DMS153 treated with DMSO at 0.1 percent for 48 hours (cell line): Measurements from ENCODE around the gene LGALS7B.
"Not testable (repeated sequence)": the region's sequence is repeated elsewhere in the genome, so short reads cannot be mapped to it uniquely, and the experiment has no call there.

Experiments used
- DNase-seq: peaks from one replicate; lab custom pipeline; 2025; ENCODE audit not compliant: unreplicated experiment; lab: John Stamatoyannopoulos, UW

The LGALS7B gene

DNA sequence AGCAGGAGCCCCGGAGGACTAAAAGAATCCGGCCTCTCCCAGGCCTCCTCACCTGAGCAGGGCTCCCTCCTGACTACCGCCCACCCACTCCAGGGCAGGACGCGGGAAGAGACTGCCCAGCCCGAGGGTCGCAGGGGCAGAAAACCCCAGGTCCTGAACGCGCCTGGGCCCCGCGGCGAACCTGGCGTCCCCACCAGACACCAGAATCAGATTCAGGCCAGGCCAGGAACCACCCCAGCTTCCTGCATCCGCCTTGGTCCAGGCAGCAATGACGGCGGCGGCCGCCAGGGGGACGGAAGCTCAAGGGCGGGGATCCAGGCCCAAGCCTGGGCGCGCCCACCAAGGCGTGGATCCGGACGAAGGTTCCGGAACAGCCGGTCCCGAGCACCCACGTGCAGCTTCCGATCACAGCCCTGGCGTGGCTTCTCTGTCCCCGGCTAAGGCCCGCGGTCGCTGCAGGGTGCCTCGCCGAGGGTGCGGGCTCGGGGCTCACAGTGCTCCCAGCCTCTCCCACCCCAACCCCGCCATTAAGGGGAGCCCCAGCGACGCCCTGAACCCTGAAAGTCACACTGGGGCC, 19.3 kb upstream of the LGALS7B start:
- peak; percentile 12 for DNase-seq

DNA sequence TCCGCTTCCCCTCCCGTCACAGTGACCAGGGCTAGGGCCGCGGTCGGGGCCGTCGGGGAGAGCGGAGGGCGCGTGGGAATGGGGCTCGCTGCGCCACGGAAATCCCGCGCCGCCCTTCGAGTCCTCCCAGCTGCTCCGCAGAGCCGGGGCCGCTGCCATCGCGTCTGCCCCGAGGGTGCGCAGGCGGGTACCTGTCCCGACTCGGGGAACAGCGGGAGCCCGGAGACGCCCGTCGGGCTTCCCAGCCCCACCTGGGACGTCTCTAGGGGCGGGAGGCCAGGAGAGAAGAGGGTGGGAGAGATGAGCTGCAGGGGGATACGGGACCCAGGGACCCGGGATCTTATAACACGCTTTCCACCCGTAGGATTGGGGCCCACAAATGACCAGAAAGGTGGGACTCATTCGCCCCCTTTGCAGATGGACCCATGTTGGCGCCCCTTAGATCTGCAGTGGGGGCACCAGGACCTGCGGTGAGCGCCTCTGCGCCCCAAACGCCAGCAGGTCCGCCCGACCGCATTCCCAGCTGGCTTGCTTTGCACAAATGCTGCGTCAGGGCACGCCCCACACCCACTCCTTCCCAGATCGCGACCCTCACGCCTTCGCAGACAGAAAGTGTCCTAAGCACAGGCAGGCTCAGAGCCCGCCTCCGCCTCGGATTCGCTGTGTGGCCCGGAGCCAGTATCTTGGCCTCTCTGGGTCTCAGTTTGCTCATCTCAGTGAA, 18.6 kb upstream of the LGALS7B start:
- not testable (repeated sequence) for DNase-seq

DNA sequence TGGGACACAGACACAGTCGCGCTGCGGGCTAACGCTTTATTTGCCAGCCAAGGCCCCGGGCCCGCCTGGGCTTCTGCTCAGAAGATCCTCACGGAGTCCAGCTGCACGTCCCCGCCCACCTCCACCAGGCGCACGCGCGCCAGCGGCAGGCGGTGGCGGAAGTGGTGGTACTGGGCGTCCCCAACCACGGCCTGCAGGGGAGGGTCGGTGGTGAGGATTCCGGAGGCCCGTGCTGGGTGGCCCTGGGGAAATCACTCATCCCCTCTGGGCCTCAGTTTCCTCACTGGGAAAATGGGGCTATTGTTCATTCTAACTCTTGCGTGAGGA, 18.1 kb upstream of the LGALS7B start:
- not testable (repeated sequence) for DNase-seq

DNA sequence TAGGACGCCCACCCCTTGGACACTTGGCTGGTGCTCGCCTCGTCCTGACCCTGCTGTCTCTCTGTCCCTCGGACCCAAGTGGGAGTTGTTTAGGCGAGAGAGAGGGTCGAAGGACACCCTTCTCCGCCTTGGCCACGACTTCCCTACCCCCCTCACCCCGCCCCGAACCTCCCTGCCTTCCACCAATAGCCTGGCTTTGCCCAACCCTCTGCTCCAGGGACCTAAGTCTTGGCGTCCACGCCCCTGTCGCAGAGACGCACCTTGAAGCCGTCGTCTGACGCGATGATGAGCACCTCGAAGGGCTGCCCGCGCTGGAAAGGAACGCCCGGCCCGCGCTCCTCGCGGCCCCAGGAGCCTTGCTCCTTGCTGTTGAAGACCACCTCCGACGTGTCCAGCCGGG, 17.4 kb upstream of the LGALS7B start:
- DNase-seq, result not testable (repeated sequence)

DNA sequence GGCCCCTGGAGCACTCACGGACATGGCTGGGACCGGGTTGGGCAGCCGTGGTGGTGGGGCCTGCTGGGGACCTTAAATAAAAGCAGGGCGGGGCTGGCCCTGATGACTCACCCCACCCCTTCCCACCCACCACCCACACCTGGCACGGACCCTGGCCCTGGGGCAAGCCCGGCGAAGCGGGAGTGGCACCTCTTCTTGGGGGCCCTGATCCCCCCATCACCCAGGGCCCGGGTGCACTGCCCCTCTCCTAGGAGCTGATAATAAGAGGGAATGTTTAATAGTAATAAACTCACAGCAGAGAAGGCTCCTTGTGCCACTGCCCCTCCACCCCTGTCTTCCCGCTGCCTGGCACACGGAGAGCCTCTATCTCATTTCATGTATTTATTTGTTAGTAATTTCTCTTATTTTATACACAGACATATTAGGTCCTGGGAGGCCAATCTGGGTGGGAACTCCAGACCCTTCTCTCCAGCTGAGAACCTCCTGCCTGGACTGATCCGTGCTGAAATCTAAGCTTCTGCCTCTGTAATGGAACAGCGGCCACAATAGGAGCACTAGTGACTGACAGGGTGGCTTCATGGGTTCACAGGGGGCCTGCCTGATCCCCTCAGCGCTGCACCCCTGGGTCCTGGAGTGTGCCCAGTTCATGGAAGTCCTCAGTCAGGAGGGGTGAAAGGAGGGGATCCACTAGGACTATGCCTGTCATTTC, 15.4 kb upstream of the LGALS7B start, which contains the start of gene LGALS7:
Gene LGALS7, minus strand, starts transcription at position 49 of the 709 bp plus-strand sequence. Its CDS starts 25 bp downstream, at position 24.
- DNase-seq, result no peak

DNA sequence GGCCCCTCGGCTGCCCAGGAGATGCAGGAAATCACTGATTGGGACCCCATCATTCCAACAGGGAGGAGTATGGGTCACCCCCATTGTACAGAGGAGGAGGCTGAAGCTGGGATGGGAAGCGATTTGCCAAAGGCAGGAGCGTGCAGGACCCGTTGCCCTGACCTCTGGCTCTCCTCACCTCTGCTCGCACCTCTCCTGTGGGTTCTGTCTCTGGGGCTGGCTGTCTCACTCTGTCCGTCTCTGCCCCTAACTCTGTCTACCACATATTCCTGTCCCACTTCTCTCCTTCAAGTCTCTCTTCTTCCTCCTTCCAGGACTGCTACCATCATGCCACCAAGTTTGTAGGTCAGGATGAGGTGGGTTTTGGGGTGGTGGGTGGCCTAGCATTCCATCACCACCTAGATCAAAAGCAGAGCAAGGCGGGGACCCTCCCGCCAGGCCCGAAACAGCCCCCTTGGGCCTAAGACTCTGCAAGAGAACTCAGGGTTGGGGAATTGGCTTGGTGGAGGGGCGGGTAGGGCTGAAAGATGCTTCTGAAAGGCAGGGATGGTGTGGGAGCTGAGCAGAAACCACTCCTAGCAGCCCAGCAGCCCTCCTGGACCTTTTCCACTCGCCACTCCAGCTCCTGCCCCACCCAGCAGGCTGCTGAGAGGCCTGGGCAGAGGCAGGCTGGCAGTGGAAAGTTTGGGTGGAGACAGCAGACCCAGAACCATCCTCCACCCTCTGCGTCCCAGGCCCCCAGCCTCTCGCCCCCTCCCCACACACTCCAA, 14.6 kb upstream of the LGALS7B start:
- no peak for DNase-seq

DNA sequence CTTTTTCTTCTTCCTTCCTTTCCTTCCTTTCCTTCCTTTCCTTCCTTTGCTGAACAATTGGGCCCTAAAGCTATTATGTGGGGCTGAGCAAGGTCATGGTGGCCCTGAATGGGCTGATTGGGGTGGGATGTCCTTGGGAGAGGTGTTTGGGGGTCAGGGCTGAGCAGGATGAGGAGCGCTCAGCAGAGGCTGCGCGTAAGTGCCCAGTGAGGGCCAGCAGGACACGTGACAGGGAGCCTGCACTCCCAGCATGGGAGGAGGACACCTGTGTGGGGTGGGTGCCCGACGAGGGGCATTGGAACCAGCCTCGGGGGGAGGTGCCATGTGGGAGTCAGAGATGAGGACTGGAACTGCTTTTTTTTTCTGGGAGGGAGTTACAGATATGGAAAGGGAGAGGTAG, 10.3 kb upstream of the LGALS7B start:
- no peak for DNase-seq

DNA sequence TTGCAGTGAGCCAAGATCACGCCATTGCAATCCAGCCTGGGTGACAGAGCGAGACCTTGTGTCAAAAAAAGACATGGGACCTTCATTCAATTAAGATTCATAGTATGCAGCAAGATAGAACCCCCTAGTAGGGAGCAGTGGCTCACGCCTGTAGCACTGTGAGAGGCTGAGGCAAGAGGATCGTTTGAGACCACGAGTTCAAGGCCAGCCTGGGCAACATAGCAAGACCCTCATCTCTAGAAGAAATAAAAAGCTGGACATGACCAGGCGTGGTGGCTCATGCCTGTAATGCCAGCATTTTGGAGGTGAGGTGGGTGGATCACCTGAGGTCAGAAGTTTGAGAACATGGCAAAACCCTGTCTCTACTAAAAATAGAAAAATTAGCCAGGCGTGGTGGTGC, 8.6 kb upstream of the LGALS7B start:
- no peak for DNase-seq

DNA sequence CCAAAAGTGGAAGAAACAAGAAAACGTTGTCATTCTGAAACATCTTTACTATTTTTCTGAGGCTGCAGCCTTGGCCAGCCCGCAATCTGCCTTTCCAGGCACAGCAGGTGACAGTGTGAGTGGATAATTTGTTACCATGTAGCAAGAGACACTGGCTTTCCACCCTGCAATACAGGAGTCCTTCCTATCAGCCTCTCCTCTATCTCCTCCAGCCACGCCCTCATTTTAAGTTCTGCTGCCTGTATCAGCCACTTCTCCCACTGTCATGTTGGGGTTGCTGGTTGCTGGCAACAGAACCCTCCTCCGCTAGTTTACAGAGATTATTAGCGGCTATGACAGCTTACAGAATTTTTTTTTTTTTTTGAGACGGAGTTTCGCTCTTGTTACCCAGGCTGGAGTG, 7.9 kb upstream of the LGALS7B start:
- DNase-seq, result no peak

DNA sequence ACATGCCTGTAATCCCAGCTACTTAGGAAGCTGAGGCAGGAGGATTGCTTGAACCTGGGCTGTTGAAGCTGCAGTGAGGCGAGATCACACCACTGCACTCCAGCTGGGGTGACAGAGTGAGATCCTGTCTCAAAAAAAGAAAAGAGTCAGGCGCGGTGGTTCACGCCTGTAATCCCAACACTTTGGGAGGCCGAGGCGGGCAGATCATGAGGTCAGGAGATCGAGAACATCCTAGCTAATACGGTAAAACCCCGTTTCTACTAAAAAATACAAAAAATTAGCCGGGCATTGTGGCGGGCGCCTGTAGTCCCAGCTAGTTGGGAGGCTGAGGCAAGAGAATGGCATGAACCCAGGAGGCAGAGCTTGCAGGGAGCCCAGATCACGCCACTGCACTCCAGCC, 6.8 kb upstream of the LGALS7B start:
- DNase-seq, result not testable (repeated sequence)

DNA sequence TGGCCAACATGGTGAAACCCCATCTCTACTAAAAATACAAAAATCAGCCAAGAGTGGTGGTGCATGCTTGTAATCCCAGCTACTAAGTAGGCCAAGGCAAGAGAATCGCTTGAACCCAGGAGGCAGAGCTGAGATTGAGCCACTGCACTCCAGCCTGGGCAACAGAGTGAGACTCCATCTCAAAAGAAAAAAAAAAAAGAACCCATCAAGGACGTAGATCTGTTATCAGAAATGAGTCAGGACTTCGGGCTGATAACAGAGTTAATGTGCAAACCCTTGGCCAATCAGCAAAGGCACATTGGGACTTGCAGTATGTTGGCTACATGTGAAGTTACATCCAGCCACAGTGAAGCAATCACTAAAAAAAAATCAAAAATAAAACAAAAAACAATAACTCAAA, 4.8 kb upstream of the LGALS7B start:
- DNase-seq, result no peak

DNA sequence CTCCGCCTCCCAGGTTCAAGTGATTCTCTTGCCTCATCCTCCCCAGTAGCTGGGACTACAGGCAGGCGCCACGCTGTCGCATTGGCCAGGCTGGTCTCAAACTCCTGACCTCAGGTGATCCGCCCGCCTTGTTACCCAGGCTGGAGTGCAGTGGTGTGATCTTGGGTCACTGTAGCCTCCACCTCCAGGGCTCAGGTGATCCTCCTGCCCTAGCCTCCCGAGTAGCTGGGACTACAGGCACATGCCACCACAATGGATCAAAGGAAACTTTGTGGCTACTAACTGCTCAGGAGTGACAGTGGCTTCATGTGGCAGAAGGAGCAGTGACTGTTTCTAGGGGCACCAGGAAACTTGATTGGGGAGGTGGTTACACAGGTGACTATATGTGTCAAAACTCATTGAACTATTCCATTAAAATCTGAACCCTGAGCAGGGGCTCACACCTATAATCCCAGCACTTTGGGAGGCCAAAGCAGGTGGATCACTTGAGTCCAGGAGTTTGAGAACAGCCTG, 3.8 kb upstream of the LGALS7B start:
- no peak for DNase-seq

DNA sequence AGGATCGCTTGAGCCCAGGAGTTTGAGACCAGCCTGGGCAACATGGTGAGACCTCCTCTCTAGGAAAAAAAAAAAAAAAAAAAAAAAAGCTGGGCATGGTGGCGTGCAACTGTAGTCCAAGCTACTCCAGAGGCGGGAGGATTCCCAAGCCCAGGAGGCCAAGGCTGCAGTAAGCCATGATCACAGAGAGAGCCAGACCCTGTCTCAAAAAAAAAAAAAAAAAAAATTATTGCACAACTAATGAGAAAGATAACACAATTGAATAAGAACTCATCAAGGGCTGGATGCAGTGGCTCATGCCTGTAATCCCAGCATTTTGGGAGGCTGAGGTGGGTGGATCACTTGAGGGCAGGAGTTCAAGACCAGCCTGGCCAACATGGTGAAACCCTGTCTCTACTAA, 2.9 kb upstream of the LGALS7B start:
- not testable (repeated sequence) for DNase-seq

DNA sequence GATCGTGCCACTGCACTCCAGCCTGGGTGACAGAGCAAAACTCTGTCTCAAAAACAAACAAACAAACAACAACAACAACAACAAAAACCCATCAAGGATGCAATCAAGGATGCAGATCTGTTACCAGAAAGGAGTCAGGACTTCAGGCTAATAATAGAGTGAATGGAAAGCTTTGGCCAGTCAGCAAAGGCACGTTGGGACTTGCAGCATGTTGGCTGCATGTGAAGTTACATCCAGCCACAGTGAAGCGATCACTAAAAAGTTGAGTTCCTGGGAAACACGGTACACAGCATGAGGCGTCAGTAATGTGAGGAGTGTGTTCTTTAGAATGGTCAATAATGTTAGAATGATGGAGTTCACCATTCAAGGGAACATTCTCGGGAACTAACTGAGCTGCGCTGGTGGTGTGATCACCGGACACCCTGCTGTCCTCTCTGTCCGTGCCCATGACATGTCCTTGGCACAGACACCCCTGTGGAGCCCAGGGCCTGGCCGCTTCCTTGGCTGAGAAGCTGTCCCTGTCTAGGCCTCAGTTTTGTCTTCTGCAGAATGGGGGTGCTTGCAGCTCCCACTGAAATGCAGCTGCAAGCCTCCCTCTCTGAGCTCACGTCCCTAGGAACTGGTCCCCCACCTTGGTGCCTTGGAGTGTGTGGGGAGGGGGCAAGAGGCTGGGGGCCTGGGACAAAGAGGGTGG, 2.3 kb upstream of the LGALS7B start:
- DNase-seq, result no peak

DNA sequence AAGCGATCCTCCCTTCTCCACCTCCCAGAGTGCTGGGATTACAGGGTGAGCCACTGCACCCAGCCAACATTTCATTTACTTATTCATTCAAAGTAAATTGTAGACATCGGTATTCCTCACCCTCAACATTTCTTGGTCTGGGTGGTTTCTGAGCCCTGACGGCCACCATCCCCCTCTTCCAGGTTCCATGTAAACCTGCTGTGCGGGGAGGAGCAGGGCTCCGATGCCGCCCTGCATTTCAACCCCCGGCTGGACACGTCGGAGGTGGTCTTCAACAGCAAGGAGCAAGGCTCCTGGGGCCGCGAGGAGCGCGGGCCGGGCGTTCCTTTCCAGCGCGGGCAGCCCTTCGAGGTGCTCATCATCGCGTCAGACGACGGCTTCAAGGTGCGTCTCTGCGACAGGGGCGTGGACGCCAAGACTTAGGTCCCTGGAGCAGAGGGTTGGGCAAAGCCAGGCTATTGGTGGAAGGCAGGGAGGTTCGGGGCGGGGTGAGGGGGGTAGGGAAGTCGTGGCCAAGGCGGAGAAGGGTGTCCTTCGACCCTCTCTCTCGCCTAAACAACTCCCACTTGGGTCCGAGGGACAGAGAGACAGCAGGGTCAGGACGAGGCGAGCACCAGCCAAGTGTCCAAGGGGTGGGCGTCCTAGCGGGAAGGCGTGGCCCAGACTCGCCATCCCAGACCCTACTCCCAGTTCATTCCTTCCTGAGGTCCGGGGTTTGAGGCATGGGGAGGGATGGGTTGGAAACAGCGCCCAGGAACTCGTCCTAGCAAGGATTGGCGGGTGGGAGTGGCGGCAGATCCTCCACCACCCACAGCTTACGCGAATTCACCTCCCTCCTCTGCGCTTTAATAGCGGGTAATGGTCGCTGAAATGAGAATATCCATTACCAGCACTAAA, 1.8 kb downstream of the LGALS7B start:
- DNase-seq, result not testable (repeated sequence)

DNA sequence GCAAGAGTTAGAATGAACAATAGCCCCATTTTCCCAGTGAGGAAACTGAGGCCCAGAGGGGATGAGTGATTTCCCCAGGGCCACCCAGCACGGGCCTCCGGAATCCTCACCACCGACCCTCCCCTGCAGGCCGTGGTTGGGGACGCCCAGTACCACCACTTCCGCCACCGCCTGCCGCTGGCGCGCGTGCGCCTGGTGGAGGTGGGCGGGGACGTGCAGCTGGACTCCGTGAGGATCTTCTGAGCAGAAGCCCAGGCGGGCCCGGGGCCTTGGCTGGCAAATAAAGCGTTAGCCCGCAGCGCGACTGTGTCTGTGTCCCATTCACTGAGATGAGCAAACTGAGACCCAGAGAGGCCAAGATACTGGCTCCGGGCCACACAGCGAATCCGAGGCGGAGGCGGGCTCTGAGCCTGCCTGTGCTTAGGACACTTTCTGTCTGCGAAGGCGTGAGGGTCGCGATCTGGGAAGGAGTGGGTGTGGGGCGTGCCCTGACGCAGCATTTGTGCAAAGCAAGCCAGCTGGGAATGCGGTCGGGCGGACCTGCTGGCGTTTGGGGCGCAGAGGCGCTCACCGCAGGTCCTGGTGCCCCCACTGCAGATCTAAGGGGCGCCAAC, 2.6 kb downstream of the LGALS7B start:
- DNase-seq, result not testable (repeated sequence)

DNA sequence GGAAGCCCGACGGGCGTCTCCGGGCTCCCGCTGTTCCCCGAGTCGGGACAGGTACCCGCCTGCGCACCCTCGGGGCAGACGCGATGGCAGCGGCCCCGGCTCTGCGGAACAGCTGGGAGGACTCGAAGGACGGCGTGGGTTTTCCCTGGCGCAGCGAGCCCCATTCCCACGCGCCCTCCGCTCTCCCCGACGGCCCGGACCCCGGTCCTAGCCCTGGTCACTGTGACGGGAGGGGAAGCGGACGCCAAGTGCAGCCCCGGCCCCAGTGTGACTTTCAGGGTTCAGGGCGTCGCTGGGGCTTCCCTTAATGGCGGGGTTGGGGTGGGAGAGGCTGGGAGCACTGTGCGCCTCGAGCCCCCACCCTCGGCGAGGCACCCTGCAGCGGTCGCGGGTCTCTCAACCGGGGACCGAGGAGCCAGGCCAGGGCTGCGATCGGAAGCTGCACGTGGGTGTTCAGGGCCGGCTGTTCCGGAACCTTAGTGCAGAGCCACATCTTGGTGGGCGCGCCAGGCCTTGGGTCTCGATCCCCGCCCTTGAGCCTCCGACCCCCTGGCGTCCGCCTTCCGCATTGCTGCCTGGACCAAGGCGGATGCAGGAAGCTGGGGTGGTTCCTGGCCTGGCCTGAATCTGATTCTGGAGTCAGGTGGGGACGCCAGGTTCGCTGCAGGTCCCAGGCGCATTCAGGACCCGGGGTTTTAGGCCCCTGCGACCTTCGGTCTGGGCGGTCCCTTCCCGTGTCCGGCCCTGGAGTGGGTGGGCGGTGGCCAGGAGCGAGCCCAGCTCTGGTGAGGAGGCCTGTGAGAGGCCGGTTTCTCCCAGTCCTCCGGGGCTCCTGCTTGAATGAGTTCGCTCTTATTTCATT, 3.5 kb downstream of the LGALS7B start:
- DNase-seq, result no peak

DNA sequence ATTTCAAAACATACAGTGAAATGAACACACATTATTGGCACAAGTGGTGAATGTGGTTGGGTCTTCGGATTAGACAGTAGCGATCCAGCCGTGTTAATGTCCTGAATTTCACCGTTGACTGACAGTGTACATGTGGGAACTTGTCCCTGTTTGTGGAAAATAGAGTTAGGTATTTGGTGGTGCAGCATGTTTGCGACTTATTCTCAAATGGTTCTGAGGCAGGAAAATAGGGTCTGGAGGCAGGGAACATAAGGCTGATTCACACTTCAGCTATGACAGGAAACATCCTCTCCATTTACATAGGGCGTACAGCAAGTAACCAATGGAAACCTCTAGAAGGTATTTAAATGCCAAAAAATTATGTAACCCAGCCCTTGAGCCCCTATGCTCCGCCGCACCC, 4.2 kb downstream of the LGALS7B start:
- no peak for DNase-seq
